ENCODE results near the gene CD6.

- no peak for TF ChIP-seq FOXM1 (IDR thresholded peaks at IDR 0.05; ENCODE audit: borderline replicate concordance)
- TF ChIP-seq L3MBTL2 (conservative IDR thresholded peaks at IDR 0.05) = no peak
- TF ChIP-seq SP1 (IDR thresholded peaks at IDR 0.05) = no peak
Measured at GRCh38 chr11:60996381-60997138, 25.1 kb downstream of the CD6 start.
